ENCODE results near the gene FPR3. TPM values are rescaled to one million over a fixed set of nuclear protein-coding genes. Genes with fewer than 3 reads are reported as not detected.

Gene FPR3
- total RNA-seq, 1 experiment from 2014 or later: not detected

- peaks cover 41% of the 10 kb centered on the region for H3K27me3 Mint-ChIP-seq (ENCODE audit: low read depth)
- peaks cover 0 to 6% of the 10 kb centered on the region in 2 experiments; a peak in 2 of 4 replicates for H3K4me1 Mint-ChIP-seq
- H3K14ac ChIP-seq (ENCODE audit: insufficient read depth, low read length): no peak overlapping the region
These were observed 14.7 kb upstream of the FPR3 start for GRCh38 chr19:51780270-51780669.

More at GRCh38 chr19:51780270-51780669, 14.7 kb upstream of the FPR3 start:
- Histone ChIP-seq H3K27me3 (ENCODE audit: insufficient read depth, low read length) (no peaks in the 10 kb centered on the region), H3K18ac (ENCODE audit: insufficient read length, low read depth, low read length) (no peak overlapping the region), H4K5ac (ENCODE audit: insufficient read length, low read depth, low read length) (no peak overlapping the region), H3K9me3 (ENCODE audit: control insufficient read depth, low read depth, low read length) (no peaks in the 10 kb centered on the region), H2AFZ (ENCODE audit: low read length) (no peak overlapping the region), H3K4ac (ENCODE audit: low read depth, low read length) (no peak overlapping the region), H2BK5ac (ENCODE audit: insufficient read length, low read length) (no peak overlapping the region), H3K79me2 (ENCODE audit: insufficient read depth, low read length) (no peaks in the 10 kb centered on the region), H4K91ac (ENCODE audit: insufficient read length, low read depth, low read length) (no peak overlapping the region), H2BK20ac (ENCODE audit: low read depth, low read length, poor library complexity, severe bottlenecking) (no peak overlapping the region), H4K20me1 (ENCODE audit: control insufficient read depth, insufficient read depth, insufficient read length) (no peaks in the 10 kb centered on the region), H3K23ac (ENCODE audit: insufficient read length, low read depth, low read length) (no peak overlapping the region), H2BK120ac (ENCODE audit: low read depth, low read length, poor library complexity, severe bottlenecking) (no peak overlapping the region), H3K9ac (ENCODE audit: extremely low read depth, insufficient read length, low read length) (no peak overlapping the region), H3T11ph (ENCODE audit: low read length) (no peak overlapping the region), H3K79me1 (ENCODE audit: insufficient read depth, low read depth, low read length, poor library complexity, severe bottlenecking) (no peaks in the 10 kb centered on the region), H3K27ac (ENCODE audit: insufficient read length, low read depth, low read length) (no peak overlapping the region), H3K56ac (ENCODE audit: insufficient read length, low read depth, low read length) (no peak overlapping the region), H3K4me1 (ENCODE audit: insufficient read depth, low read length) (no peaks in the 10 kb centered on the region), H2AK5ac (ENCODE audit: insufficient read length, low read length) (no peak overlapping the region), H2BK15ac (ENCODE audit: low read depth, low read length) (no peak overlapping the region), H4K8ac (replicated peaks; ENCODE audit: insufficient read length, low read depth, low read length) (no peak overlapping the region), H3K4me2 (ENCODE audit: insufficient read depth, insufficient read length, low read length) (no peak overlapping the region), H3K23me2 (ENCODE audit: insufficient read length, low read depth, low read length, poor library complexity, severe bottlenecking) (no peaks in the 10 kb centered on the region), H2BK12ac (ENCODE audit: insufficient read length, low read depth, low read length) (no peak overlapping the region)
- DNase-seq: no peak
- no peak overlapping the region for H3K27ac Mint-ChIP-seq
- peaks cover 0 to 44% of the 10 kb centered on the region in 2 experiments; a peak in 2 of 5 replicates for H3K9me3 Mint-ChIP-seq
- no CpG with 5 or more reads among the region's 2 CpGs for WGBS (ENCODE audit: extremely low coverage, insufficient read length, low lambda C conversion rate)
- TF ChIP-seq CTCF (conservative IDR thresholded peaks at IDR 0.05): no peak
- no peak overlapping the region for H3K4me3 Mint-ChIP-seq
- no peaks in the 10 kb centered on the region for H3K36me3 Mint-ChIP-seq (ENCODE audit: insufficient read depth in 1 of 3, low read depth in 3 of 3)

Data from H9 (cell line).